Measurements from ENCODE around the gene FOXL1.

The FOXL1 gene

GRCh38 chr16:86569701-86570447 lies 8.5 kb upstream of the FOXL1 start:
- ChIA-PET CTCF (interaction anchor here (0.6 to 8.8 kb wide), 5 partner anchors 143 to 508 kb away, joined by 3 to 127 read pairs (median 4); no protein-coding TSS in a partner anchor), POLR2A (no interaction called here)
- Histone ChIP-seq H3K27ac (ENCODE audit: extremely low read depth, low read depth, low read length) (no peak overlapping the region), H3K4me3 (ENCODE audit: low read depth, low read length) (no peak overlapping the region; the same call in 1 of the 2 replicates), H3K9me3 (ENCODE audit: control insufficient read depth, insufficient read depth, low read depth, low read length) (no peaks in the 10 kb centered on the region), H3K4me1 (ENCODE audit: control insufficient read depth, insufficient read depth, low read length) (no peaks in the 10 kb centered on the region), H3K36me3 (ENCODE audit: control insufficient read depth in 2 of 2, insufficient read depth in 1 of 2, low read length in 2 of 2) (no peaks in the 10 kb centered on the region)
- TF ChIP-seq ZNF416 (tag by site-specific recombination; IDR thresholded peaks at IDR 0.05), result no peak
- TF ChIP-seq, protein P1, sequence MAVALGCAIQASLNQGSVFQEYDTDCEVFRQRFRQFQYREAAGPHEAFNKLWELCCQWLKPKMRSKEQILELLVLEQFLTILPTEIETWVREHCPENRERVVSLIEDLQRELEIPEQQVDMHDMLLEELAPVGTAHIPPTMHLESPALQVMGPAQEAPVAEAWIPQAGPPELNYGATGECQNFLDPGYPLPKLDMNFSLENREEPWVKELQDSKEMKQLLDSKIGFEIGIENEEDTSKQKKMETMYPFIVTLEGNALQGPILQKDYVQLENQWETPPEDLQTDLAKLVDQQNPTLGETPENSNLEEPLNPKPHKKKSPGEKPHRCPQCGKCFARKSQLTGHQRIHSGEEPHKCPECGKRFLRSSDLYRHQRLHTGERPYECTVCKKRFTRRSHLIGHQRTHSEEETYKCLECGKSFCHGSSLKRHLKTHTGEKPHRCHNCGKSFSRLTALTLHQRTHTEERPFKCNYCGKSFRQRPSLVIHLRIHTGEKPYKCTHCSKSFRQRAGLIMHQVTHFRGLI (tag by site-specific recombination; IDR thresholded peaks at IDR 0.05), result no peak
- no peak for TF ChIP-seq ZNF114 (tag by site-specific recombination; IDR thresholded peaks at IDR 0.05)
- no peak for TF ChIP-seq ZNF133 (tag by site-specific recombination; IDR thresholded peaks at IDR 0.05)
- TF ChIP-seq PRDM1 (tag by site-specific recombination; IDR thresholded peaks at IDR 0.05), result no peak
- TF ChIP-seq ZNF777 (tag by site-specific recombination; IDR thresholded peaks at IDR 0.05; ENCODE audit: borderline replicate concordance), result no peak
- TF ChIP-seq ZNF26 (tag by site-specific recombination; IDR thresholded peaks at IDR 0.05), result no peak
- TF ChIP-seq ZNF423 (tag by site-specific recombination; IDR thresholded peaks at IDR 0.05), result no peak
- no peak for TF ChIP-seq GLI2 (tag by site-specific recombination; IDR thresholded peaks at IDR 0.05; ENCODE audit: borderline replicate concordance, low read depth)
- TF ChIP-seq, protein P2, sequence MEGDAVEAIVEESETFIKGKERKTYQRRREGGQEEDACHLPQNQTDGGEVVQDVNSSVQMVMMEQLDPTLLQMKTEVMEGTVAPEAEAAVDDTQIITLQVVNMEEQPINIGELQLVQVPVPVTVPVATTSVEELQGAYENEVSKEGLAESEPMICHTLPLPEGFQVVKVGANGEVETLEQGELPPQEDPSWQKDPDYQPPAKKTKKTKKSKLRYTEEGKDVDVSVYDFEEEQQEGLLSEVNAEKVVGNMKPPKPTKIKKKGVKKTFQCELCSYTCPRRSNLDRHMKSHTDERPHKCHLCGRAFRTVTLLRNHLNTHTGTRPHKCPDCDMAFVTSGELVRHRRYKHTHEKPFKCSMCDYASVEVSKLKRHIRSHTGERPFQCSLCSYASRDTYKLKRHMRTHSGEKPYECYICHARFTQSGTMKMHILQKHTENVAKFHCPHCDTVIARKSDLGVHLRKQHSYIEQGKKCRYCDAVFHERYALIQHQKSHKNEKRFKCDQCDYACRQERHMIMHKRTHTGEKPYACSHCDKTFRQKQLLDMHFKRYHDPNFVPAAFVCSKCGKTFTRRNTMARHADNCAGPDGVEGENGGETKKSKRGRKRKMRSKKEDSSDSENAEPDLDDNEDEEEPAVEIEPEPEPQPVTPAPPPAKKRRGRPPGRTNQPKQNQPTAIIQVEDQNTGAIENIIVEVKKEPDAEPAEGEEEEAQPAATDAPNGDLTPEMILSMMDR (tag by site-specific recombination; IDR thresholded peaks at IDR 0.05), result no peak
- no peak for TF ChIP-seq ZSCAN23 (tag by site-specific recombination; IDR thresholded peaks at IDR 0.05)
- no peak for TF ChIP-seq ZBTB8A (tag by site-specific recombination; IDR thresholded peaks at IDR 0.05)
- TF ChIP-seq ZNF560 (tag by site-specific recombination; IDR thresholded peaks at IDR 0.05; ENCODE audit: borderline replicate concordance), result no peak
- TF ChIP-seq BCL11B (tag by site-specific recombination; IDR thresholded peaks at IDR 0.05; ENCODE audit: low read depth), result no peak
- TF ChIP-seq ZNF692 (tag by site-specific recombination; IDR thresholded peaks at IDR 0.05), result no peak
- TF ChIP-seq HOXC10 (CRISPR knock-in tag; IDR thresholded peaks at IDR 0.05), result no peak
- TF ChIP-seq ZNF350 (tag by site-specific recombination; IDR thresholded peaks at IDR 0.05), result no peak

All from HEK293 (cell line).